B cell (primary cell): ENCODE results near the gene PRDM5.

Source experiments
- EZH2 ChIP-seq: IDR thresholded peaks from 2 replicates; pipeline ENCODE4 v1.6.1; 2012; ENCODE audit warnings: borderline replicate concordance, low read depth, mild to moderate bottlenecking, moderate library complexity, low read length; ENCODE audit not compliant: insufficient read depth, poor library complexity, severe bottlenecking
- TF ChIP-seq, protein P1 (sequence below): fragments of 200-600 bp; IDR thresholded peaks from one replicate; pipeline ENCODE4 v1.8.0; 2022; ENCODE audit warnings: antibody characterized with exemption, mild to moderate bottlenecking

DNA sequence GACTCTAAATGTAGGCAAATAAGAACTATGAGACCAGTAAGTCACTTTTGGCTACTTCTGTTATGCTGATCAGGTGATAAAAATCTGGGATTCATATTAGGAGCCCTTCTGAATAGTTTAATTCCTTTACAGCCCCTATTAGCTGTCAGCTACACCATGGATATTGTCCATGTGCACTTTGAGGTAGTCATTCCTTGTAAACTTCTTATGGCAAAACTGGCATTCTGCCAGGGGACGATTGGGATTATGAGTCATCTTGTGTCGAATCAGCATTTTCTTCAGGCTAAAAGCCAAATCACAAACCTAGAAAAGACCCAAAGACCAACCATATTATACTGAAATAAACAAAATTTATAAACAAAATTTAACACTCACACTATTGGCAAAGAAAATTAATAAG lies 227.6 kb downstream of the PRDM5 start:
- no peak for TF ChIP-seq EZH2
- TF ChIP-seq, protein P1, sequence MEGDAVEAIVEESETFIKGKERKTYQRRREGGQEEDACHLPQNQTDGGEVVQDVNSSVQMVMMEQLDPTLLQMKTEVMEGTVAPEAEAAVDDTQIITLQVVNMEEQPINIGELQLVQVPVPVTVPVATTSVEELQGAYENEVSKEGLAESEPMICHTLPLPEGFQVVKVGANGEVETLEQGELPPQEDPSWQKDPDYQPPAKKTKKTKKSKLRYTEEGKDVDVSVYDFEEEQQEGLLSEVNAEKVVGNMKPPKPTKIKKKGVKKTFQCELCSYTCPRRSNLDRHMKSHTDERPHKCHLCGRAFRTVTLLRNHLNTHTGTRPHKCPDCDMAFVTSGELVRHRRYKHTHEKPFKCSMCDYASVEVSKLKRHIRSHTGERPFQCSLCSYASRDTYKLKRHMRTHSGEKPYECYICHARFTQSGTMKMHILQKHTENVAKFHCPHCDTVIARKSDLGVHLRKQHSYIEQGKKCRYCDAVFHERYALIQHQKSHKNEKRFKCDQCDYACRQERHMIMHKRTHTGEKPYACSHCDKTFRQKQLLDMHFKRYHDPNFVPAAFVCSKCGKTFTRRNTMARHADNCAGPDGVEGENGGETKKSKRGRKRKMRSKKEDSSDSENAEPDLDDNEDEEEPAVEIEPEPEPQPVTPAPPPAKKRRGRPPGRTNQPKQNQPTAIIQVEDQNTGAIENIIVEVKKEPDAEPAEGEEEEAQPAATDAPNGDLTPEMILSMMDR = no peak
